Liver (tissue), 9 donors: ENCODE data around the gene ZNF740. TPM values are rescaled to one million over a fixed set of nuclear protein-coding genes. Genes with fewer than 3 reads are reported as not detected.

ENCODE experiments used
- DNase-seq: peaks from one replicate; pipeline ENCODE4 v3.0.0-alpha.2; 2017; ENCODE audit warnings: low spot score
- H3K27ac ChIP-seq, 2 donors: one replicate each; pipeline ENCODE4 v1.7.0; 2013; ENCODE audit warnings: inconsistent platforms in 2 of 2, low read length in 2 of 2, control low read depth in 1 of 2, low read depth in 1 of 2, mild to moderate bottlenecking in 1 of 2
- H3K27me3 ChIP-seq, 4 donors: one replicate each; pipeline versions ENCODE4 v1.6.1 to v1.7.0; 2013; ENCODE audit warnings: low read length in 3 of 4, inconsistent platforms in 1 of 4, mild to moderate bottlenecking in 1 of 4, moderate library complexity in 1 of 4; ENCODE audit not compliant: control insufficient read depth in 4 of 4, insufficient read depth in 4 of 4
- H3K36me3 ChIP-seq, 4 donors: one replicate each; pipeline versions ENCODE4 v1.6.1 to v1.7.0; 2013; ENCODE audit warnings: low read length in 3 of 4, mild to moderate bottlenecking in 3 of 4, low read depth in 1 of 4, moderate library complexity in 1 of 4; ENCODE audit not compliant: control insufficient read depth in 4 of 4, insufficient read depth in 3 of 4
- H3K4me1 ChIP-seq, 4 donors: one replicate each; pipeline versions ENCODE4 v1.6.1 to v1.7.0; 2013; ENCODE audit warnings: low read length in 3 of 4, mild to moderate bottlenecking in 3 of 4, moderate library complexity in 1 of 4; ENCODE audit not compliant: control insufficient read depth in 4 of 4, insufficient read depth in 4 of 4
- H3K4me3 ChIP-seq, 3 donors: one replicate each; pipeline versions ENCODE4 v1.6.1 to v1.7.0; 2013; ENCODE audit warnings: low read length in 3 of 3, control low read depth in 1 of 3, low read depth in 1 of 3, mild to moderate bottlenecking in 1 of 3
- H3K9ac ChIP-seq, 2 donors: one replicate each; pipeline ENCODE4 v1.7.0; 2013; ENCODE audit warnings: low read length in 2 of 2, mild to moderate bottlenecking in 2 of 2, moderate library complexity in 2 of 2, control low read depth in 1 of 2, low read depth in 1 of 2
- H3K9me3 ChIP-seq, 4 donors: one replicate each; pipeline versions ENCODE4 v1.6.1 to v1.7.0; 2013; ENCODE audit warnings: low read length in 3 of 4; ENCODE audit not compliant: control insufficient read depth in 4 of 4
- EGR1 ChIP-seq, 2 donors: IDR thresholded peaks; 2 replicates each; pipeline ENCODE4 v1.6.1; 2016 to 2018; ENCODE audit warnings: antibody characterized with exemption in 2 of 2, low read depth in 2 of 2
- FOXA1 ChIP-seq: IDR thresholded peaks from 2 replicates; pipeline ENCODE4 v1.6.1; 2016; ENCODE audit warnings: antibody characterized with exemption
- GABPA ChIP-seq, 2 donors: IDR thresholded peaks in 1 of 2; conservative IDR thresholded peaks in 1 of 2; 2 replicates each; pipeline ENCODE4 v1.6.1; 2016; ENCODE audit warnings: antibody characterized with exemption in 2 of 2, mild to moderate bottlenecking in 1 of 2, moderate library complexity in 1 of 2
- HNF4A ChIP-seq, 2 donors: conservative IDR thresholded peaks; 2 replicates each; pipeline ENCODE4 v1.6.1; 2016; ENCODE audit warnings: antibody characterized with exemption in 2 of 2, mild to moderate bottlenecking in 2 of 2
- HNF4G ChIP-seq: IDR thresholded peaks from 2 replicates; pipeline ENCODE4 v1.6.1; 2016; ENCODE audit warnings: antibody characterized with exemption
- JUND ChIP-seq, 2 donors: IDR thresholded peaks; 2 replicates each; pipeline ENCODE4 v1.6.1; 2016; ENCODE audit warnings: antibody characterized with exemption in 2 of 2
- MAX ChIP-seq: IDR thresholded peaks from 2 replicates; pipeline ENCODE4 v1.6.1; 2016; ENCODE audit warnings: antibody characterized with exemption
- NR2F2 ChIP-seq: IDR thresholded peaks from 2 replicates; pipeline ENCODE4 v1.6.1; 2016; ENCODE audit warnings: antibody characterized with exemption
- RAD21 ChIP-seq, 2 donors: IDR thresholded peaks; 2 replicates each; pipeline ENCODE4 v1.6.1; 2016; ENCODE audit warnings: antibody characterized with exemption in 2 of 2, mild to moderate bottlenecking in 2 of 2
- REST ChIP-seq: IDR thresholded peaks from 2 replicates; pipeline ENCODE4 v1.6.1; 2016; ENCODE audit warnings: antibody characterized with exemption, mild to moderate bottlenecking
- RXRA ChIP-seq, 2 donors: IDR thresholded peaks; 2 replicates each; pipeline ENCODE4 v1.6.1; 2017 to 2018; ENCODE audit warnings: antibody characterized with exemption in 2 of 2, mild to moderate bottlenecking in 1 of 2
- SP1 ChIP-seq: IDR thresholded peaks from 2 replicates; pipeline ENCODE4 v1.6.1; 2018; ENCODE audit warnings: antibody characterized with exemption, mild to moderate bottlenecking
- TAF1 ChIP-seq: conservative IDR thresholded peaks from 2 replicates; pipeline ENCODE4 v1.6.1; 2016; ENCODE audit warnings: antibody characterized with exemption, mild to moderate bottlenecking
- YY1 ChIP-seq: IDR thresholded peaks from 2 replicates; pipeline ENCODE4 v1.6.1; 2016; ENCODE audit warnings: antibody characterized with exemption, mild to moderate bottlenecking
- WGBS: extraction: QIAGEN DNeasy Blood & Tissue Kit; methylation state at CpG from one replicate; pipeline ENCODE4 v1.1.7; 2013; 5-methylcytosine and 5-hydroxymethylcytosine counted together
- polyA plus RNA-seq, 2 donors: library from polyadenylated mRNA; stranded (reverse) in 1 of 2; unstranded in 1 of 2; fragments of 200-250 nt in 1 of 2; fragments of >200 nt in 1 of 2; fragmentation: Nextera tagmentation in 1 of 2; extraction: Ambion mirVana in 1 of 2; gene quantifications; one replicate each; pipeline versions ENCODE4 v1.2.1 to v1.2.3, GENCODE V29; 2013 to 2015
- total RNA-seq, 2 donors: library from RNA; depleted of rRNA; stranded (reverse); fragments of >200 nt; gene quantifications; one replicate each; pipeline ENCODE4 v1.2.3, GENCODE V29; 2014
- TF ChIP-seq, protein P1 (sequence below): IDR thresholded peaks from 2 replicates; pipeline ENCODE4 v1.6.1; 2016; ENCODE audit warnings: antibody characterized with exemption
- TF ChIP-seq, protein P2 (sequence below): IDR thresholded peaks from 2 replicates; pipeline ENCODE4 v1.6.1; 2016; ENCODE audit warnings: antibody characterized with exemption
- donor health status: healthy.
- donor health status: healthy.
- donor health status: healthy.
- donor health status: healthy.
- donor health status: healthy.

Gene ZNF740
- total and polyA plus RNA-seq, 4 donors: 1.4 to 14.4 (median 6.3) TPM

DNA sequence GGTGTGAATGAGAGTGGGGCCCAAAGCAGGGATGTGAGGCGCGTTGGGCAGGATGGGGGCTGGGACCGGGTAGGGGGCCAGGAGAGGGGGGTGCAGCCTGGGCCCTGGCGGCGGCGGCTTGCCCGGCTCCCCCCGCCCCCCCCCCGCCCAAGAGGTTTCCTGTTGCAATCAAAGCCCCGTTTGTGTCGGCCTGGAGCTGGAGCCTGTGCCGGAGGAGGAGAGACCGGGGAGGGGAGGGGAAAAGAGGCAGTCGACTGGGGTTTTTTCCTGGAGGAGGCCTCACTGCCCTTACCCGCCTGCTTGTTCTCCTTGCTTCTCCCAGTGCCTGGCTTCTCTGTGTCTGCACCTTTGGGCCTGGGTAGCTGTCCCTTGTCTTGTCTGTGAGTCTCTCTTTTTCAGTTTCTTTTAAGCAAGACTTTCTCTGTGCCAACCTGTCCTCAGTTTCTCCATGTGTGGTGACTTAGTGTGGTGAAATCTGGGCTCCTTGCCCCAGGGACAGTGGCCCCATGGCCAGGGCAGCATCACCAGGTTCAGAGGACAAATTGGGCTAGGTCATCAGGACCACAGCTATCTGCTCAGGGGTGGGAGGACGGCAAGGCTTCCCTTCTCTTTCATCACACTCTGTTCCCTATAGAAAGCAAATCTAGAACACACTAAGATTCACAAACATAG is 43.0 kb downstream of the ZNF740 start:
- WGBS: 36% methylated on average over 16 of the region's 16 CpGs
- TF ChIP-seq GABPA (IDR thresholded peaks at IDR 0.05 in 1 of 2, conservative IDR thresholded peaks at IDR 0.05 in 1 of 2) (no peak), FOXA1 (no peak), JUND (IDR thresholded peaks at IDR 0.05) (no peak), HNF4G (no peak), REST (no peak), SP1 (no peak), HNF4A (conservative IDR thresholded peaks at IDR 0.05) (no peak), EGR1 (IDR thresholded peaks at IDR 0.05; ENCODE audit: low read depth in 2 of 2) (no peak), RXRA (IDR thresholded peaks at IDR 0.05) (no peak)
- TF ChIP-seq, protein P1, sequence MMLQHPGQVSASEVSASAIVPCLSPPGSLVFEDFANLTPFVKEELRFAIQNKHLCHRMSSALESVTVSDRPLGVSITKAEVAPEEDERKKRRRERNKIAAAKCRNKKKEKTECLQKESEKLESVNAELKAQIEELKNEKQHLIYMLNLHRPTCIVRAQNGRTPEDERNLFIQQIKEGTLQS: no peak
- TF ChIP-seq, protein P2, sequence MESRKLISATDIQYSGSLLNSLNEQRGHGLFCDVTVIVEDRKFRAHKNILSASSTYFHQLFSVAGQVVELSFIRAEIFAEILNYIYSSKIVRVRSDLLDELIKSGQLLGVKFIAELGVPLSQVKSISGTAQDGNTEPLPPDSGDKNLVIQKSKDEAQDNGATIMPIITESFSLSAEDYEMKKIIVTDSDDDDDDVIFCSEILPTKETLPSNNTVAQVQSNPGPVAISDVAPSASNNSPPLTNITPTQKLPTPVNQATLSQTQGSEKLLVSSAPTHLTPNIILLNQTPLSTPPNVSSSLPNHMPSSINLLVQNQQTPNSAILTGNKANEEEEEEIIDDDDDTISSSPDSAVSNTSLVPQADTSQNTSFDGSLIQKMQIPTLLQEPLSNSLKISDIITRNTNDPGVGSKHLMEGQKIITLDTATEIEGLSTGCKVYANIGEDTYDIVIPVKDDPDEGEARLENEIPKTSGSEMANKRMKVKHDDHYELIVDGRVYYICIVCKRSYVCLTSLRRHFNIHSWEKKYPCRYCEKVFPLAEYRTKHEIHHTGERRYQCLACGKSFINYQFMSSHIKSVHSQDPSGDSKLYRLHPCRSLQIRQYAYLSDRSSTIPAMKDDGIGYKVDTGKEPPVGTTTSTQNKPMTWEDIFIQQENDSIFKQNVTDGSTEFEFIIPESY: no peak
- Histone ChIP-seq H3K36me3 (no peaks in the 10 kb centered on the region), H3K9me3 (no peaks in the 10 kb centered on the region), H3K27me3 (no peaks in the 10 kb centered on the region), H3K4me3 (no peak overlapping the region), H3K9ac (no peak overlapping the region), H3K27ac (no peak overlapping the region), H3K4me1 (peaks cover 0 to 19% (median 10%) of the 10 kb centered on the region in 4 donors)
- DNase-seq: no peak

GRCh38 chr12:53224061-53224896 is 43.8 kb downstream of the ZNF740 start:
- TF ChIP-seq RXRA (IDR thresholded peaks at IDR 0.05) (no peak), MAX (no peak), NR2F2 (no peak), JUND (IDR thresholded peaks at IDR 0.05) (no peak), RAD21 (IDR thresholded peaks at IDR 0.05) (no peak), HNF4G (no peak), YY1 (no peak), TAF1 (no peak)
- TF ChIP-seq, protein P1: no peak
- TF ChIP-seq, protein P2: no peak
- no peak overlapping the region for H3K4me3 ChIP-seq
- no peak for DNase-seq
- no peak overlapping the region for H3K9ac ChIP-seq
- no peak overlapping the region for H3K27ac ChIP-seq
- H3K4me1 ChIP-seq: peaks cover 0 to 19% (median 10%) of the 10 kb centered on the region in 4 donors
- WGBS: 76% methylated on average over 11 of the region's 11 CpGs
- H3K27me3 ChIP-seq: no peaks in the 10 kb centered on the region
- no peaks in the 10 kb centered on the region for H3K9me3 ChIP-seq
- no peaks in the 10 kb centered on the region for H3K36me3 ChIP-seq
